ENCODE measurements around the gene PRADC1.
"Not testable (repeated sequence)": the region's sequence is repeated elsewhere in the genome, so short reads cannot be mapped to it uniquely, and the experiment has no call there.

PRADC1 gene

DNA sequence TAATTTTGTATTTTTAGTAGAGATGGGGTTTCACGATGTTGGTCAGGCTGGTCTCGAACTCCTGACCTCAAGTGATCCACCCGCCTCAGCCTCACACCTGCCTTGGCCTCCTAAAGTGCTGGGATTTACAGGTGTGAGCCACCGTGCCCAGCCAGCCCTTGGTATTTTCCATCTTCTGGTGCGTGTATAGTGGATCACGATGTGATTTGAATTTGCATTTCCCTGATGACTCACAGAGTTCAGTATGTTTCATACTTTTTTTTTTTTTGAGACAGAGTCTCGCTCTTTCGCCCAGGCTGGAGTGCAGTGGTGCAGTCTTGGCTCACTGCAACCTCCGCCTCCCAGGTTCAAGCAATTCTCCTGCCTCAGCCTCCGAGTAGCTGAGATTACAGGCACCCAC is 32.8 kb downstream of the PRADC1 start:
- DNase-seq: not testable (repeated sequence)

DNA sequence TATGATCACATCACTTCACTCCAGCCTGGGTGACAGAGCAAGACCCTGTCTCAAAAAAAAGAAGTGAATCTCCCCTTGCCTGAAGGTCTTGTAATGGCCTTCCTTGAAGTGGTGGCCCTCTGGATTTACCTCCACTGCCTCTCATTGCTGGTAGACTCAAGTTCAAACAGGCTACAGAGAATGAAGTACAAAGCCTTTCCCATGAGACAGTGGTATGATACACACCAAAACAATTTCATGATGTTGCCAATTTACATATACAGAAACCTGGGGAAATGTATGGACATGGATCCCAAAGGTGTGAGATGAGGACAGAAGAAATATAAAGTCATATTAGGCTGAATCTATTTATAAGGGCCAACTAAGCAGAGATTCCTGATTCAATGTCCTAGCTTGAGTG is 35.5 kb downstream of the PRADC1 start:
- no peak for DNase-seq

DNA sequence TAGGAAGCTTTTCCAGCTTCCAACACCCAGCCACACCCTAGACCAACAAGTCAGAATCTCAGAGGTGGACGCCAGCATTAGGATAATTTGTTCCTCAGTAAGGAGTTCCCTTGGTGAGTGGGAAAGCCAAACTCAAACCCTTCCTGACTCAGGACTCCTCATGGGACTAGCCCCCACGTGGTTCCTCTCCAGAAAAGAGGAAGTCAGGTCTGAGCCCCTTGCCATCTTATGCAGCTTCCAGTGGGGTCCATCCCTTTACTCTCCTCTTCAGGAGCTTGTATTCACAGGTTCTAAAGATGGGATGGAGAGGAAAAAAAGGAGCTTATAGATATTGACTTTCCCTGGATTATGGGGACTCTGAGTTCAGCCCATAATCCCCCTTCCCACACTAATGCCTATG is 45.5 kb downstream of the PRADC1 start:
- DNase-seq: no peak

DNA sequence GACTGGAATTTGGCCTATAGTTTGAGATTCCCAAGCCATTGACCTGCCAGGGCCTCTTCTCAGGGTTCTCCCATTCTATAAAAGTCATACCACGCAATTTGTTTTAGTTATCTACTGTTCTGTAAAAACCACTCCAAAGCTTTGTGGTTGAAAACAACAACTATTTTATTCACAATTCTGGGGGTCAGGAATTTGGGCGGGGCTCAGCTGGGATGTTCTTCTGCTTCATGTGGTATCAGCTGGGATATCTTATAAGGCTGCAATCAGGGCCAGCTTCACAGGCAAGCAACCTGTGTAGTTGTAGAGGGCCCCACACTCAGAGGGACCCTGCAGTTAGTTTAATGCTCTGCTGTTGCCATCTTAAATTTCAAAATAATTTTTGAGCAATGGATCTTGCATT is 47.1 kb downstream of the PRADC1 start:
- no peak for DNase-seq
